Urothelium cell line (cell line): Measurements from ENCODE around the gene RXRA.

Source experiments
- DNase-seq: peaks from one replicate; pipeline ENCODE4 v3.0.0; 2011; ENCODE audit warnings: low spot score, mixed read lengths
- FAIRE-seq: peaks from 2 replicates; lab custom pipeline; 2011; peaks lifted over from hg19 to GRCh38; lab: Jason Lieb, UNC

The RXRA gene

DNA sequence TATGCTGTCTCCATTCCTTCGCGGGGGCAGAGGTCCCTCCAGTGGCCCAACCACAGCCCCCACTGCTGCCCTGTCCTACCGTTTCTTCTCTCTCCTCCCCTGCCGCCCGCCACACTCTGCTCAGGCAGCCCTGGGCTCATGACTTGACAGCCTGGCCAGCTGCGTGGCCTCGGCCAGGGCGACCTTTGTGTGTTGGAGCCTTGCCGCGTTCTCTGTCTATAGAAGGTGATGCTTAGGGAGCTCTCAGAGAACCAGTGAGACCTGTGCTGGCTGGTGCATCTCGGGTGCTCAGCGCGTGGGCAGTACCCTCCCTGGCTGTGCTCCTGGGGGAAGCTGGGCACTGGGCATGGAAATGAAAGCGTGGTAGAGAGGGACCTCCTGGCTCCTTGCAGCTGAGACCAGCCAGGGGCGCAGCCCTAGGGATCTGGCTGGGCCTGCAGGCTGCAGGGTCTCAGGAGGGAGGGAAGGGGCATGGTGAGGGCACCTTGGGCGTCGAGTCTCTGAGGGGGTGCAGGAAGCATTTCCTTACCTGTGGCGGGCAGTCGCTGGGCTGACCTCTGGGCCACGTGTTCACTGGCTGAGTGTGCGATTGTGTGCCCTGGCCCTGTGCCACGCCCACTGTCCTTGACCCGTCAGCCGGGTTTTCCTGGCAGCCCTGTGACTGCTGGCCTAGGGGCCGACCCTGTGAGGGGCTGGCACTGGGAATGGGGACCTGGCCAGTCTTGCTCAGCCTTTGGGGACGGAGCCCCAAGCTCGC is 50.3 kb downstream of the RXRA start:
- FAIRE-seq (no peak), DNase-seq (no peak)

DNA sequence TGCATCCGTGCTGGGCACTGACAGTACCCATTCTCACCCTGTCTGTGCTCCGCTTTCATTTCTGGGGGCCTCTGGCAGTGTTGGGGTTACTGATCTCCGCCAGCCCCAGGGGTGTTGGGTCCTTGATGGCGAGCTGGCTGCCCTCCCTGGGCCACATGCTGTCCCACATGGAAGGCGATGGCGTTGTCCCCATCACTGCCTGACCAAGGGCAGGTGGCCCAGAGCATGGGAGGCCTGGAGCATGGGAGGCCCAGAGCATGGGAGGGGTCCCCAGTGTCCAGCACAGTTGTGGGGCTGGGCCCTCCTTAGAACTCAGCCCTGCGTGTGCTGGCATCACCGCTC is 50.9 kb downstream of the RXRA start:
- FAIRE-seq (no peak), DNase-seq (no peak)

GRCh38 chr9:134377976-134378375 is 51.7 kb downstream of the RXRA start:
- FAIRE-seq (no peak), DNase-seq (no peak)

GRCh38 chr9:134378901-134379338 is 52.7 kb downstream of the RXRA start:
- FAIRE-seq (no peak), DNase-seq (peak; percentile 76)

DNA sequence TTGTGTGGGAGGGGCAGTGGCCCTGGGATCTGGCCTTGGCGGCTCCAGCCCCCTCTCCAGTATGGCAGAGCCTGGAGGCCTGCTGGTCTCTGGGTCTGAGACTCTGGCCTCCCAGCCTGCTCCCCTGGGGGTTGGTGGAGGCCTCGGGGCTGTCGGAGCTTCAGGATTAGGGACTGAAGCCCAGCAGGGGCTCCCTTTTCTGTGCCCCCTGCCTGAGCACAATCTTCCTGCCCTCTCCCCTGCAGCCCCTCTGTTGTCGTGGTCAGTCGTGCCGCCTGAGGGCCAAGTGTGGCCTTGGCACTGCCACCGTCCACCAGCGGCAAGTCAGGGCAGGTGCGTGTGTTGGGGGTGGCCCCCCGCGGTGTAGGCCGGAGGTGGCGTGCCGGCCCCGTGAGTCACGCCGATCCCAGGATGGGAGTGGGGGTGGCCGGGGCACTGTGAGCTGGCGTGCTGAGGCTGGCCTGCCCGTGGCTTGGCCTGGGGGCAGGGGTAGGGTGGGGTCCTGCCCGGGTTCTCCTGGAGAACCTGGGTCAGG is 53.6 kb downstream of the RXRA start:
- peak; percentile 91 for DNase-seq
- peak; percentile 99 for FAIRE-seq

- FAIRE-seq, result no peak
These were observed 54.5 kb downstream of the RXRA start for GRCh38 chr9:134380542-134381271.

DNA sequence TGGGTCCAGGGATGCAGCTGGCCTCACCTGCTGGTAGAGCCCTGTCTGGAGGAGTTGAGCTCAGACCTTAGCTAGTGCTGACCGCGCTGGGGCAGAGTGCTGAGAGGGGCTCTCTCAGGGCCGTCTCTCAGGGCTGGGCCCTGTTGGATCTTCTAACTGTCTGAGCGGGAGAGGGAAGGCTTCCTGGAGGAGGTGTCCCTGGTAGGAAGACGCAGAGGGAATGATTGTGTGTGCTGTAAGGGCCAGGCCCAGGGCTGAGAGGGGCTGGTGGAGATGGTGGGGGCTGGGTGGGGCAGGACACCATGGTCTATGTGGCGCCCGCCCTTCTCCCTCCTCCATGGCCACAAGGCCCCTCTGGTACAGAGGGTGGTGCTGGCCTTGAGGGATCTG is 55.0 kb downstream of the RXRA start:
- no peak for FAIRE-seq
- no peak for DNase-seq

More at GRCh38 chr9:134380542-134381271, 54.5 kb downstream of the RXRA start:
- DNase-seq, result no peak

DNA sequence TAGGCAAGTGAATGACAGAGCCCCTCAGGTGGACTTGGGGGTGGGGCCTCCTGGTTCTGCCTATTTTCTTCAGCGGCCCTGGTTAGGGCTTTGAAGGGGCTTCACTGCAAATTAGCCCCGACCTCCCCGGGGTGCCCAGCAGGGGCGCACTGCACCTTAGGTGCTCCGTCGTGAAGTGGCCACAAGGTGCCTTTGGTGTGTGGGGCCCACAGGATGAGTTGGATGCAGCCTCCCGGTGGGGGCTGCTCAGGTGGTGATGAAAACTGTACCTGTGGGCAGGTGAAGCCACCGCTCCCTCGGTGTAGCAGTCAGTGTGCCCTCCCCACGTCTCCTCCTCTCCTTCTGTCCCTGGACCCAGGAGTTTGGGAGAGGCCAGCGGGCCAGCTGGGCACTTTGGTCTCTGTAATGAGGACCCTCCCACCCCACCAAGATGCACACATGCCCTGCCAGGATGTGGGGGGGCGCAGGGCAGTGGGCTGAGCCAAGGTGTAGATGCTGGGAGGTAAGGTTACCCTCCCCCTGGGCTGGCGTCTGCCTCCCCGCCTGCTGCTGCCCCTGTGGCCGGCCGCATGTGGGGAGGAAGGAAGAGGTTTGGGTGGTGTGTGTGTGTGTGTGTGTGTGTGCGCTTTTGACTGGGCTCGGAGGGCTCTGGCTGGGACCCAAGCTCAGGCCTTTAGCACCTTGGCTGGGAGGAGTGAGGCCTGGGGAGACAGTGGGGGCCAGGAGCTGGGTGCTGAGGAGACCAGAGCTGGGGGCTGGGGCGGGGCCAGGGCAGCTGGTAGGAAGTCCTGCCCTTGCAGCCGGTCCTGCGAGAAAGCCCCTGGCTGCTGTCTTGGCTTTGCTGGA is 55.6 kb downstream of the RXRA start:
- no peak for DNase-seq

DNA sequence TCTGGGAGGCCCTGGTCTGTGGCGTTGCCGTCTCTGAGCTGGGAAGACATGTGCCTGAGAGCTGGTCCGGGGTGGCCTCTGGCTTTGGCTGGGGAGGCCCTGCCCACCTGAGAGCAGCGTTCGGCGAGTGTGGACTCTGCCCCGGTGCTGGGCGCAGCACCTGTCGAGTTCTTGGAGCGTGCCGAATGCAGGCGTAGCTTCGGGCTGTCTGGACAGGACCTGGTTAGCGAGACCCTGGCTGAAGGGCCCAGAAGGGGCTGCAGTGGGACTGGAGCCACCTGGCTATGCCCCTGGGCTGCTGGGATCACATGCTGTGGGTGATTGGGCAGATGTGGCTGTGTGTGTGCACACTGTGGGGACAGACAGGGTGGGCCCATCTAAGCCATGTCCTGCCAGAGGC is 56.5 kb downstream of the RXRA start:
- no peak for FAIRE-seq
- DNase-seq, result no peak

More for the DNA sequence above, 55.6 kb downstream of the RXRA start:
- FAIRE-seq, result no peak

- FAIRE-seq (no peak), DNase-seq (no peak)
These were observed 56.9 kb downstream of the RXRA start for GRCh38 chr9:134383148-134383547.

DNA sequence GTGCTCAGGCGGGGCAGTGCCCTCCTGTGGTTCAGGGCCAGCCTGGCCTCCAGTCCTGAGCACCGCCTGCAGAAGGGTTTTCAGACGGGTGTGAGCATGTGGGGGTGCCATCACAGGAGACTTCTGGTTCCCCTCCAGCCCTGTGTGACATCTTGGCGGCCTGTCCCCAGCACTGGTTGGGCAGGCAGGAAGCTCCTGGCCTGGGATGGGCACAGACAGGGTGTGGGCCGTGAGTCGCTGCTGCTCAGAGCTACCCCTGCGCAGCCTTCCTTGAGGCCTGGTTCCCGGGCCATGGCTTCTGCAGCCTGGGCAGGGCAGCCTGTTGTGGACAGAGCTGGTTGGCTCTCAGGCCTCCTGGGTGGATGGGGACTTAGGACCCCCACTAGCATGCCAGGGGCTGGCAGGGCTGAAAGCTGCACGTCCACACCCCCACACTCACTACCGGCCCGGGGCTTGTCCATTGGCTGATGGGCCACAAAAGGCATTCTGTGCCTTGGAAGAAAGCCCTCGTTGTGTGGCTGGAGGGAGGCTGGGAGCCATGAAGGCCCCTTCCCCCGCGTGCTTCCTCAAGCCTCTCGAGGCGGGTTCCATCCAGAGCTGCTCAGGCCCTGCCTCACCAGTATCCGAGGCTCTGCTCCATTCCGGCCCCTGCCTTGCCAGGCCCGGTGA is 58.7 kb downstream of the RXRA start:
- no peak for FAIRE-seq
- DNase-seq, result no peak

- FAIRE-seq, result no peak
- no peak for DNase-seq
These were observed 59.7 kb downstream of the RXRA start for GRCh38 chr9:134385915-134386314.

DNA sequence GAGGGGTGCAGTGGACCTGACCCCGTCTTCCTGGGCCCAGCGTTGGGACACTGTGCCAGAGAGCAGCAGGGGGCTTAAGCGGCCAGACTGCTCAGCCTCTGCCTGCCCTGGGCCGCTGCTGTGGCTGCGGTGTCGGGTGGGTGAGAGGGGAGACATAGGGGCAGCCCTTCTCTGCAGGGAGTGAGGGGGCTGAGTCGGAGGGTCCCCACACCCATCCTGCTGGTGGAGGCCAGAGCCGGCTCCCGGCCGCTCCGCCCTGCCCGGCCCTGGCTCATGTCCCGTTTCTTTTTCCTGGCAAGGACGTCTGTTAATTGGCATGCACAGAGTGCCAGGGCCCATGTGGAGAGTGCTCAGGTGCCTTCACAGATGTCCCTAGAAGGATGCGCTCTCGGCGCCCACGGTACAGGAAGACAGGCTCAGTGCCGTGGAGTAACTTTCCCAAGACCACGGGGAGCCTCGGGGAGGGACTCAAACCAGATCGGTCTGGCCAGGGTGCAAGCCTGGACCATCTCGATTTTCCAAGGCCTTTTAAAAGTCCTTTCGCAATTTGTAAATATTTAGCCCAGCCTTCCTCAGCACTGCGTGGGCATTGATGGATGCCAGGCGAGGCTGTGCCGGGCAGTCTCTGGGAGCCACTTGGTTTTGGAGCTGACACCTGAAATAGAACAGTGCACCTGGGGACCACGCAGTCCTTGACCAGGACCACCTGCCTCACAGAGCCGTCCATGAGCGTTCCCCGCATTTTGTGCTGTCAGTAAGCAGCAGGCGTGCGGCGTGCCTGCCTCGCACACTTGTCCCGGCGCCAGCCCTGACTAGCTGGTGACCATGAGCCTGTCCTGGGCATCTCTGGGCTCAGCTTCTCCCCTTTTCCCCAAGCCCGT is 60.9 kb downstream of the RXRA start:
- FAIRE-seq, result no peak
- DNase-seq, result no peak

GRCh38 chr9:134388289-134388808 is 62.1 kb downstream of the RXRA start:
- no peak for FAIRE-seq
- no peak for DNase-seq

- FAIRE-seq (no peak), DNase-seq (no peak)
These were observed 62.7 kb downstream of the RXRA start for GRCh38 chr9:134388976-134389375.

DNA sequence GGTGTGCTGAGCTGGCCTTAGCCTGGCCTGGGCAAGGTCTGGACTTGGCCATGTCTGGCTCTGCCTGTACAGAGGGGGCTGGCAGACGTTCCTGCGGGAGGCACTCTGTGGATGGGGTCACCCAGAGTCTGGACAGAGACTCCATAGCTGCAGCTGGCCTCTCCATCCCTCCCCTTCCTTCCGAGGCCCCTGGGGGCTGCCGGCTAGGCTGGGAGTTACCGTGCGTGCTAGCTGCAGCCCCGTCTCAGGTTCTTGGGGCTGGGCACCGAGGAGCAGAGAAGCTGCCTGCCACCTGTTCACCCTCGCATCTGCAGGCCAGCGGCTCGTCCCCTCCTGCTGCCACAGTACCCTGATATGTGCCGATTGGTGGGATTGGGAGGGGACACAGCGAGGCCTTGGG is 63.4 kb downstream of the RXRA start:
- FAIRE-seq, result no peak

DNA sequence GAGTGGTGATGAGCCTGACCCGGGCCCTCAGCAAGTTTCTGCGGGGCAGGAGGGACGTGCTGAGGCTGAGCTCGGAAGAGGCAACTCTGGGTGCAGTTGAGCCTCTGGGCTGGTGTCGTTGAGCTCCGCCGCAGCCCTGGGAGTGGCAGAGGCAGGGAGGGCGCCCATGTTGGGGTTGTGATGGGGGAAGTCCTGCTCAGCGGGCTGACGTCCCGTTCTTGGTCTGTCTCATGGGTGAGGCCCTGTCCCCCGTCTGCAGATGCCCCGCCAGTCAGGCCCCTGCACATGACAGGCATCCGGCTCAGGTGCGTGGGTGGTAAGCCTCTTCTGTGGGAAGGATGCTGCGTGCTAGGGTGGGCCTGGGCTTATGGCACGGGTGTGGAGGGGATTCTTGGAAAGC is 64.3 kb downstream of the RXRA start:
- FAIRE-seq (no peak), DNase-seq (no peak)

More for the DNA sequence above, 63.4 kb downstream of the RXRA start:
- no peak for DNase-seq

DNA sequence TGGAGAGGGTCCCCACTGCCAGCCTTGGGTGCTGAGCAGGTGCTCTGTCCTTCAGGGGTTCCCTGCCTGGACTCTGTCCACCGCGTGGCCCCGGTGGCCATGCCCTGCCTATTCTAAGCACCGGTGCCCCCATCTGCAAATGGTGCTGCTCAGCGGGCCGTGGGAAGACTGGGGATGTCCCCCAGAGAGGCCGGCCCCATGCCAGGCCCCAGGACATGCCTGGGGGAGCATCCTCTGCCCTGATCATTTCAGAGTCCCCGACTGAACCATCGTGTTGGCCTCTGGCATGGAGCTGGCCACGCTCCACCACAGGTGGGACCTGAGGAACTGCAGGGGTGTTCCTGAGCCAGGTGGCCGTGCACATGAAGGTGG is 64.7 kb downstream of the RXRA start:
- no peak for DNase-seq
- FAIRE-seq, result no peak
